ENCODE results near the gene NTSR1.

DNA sequence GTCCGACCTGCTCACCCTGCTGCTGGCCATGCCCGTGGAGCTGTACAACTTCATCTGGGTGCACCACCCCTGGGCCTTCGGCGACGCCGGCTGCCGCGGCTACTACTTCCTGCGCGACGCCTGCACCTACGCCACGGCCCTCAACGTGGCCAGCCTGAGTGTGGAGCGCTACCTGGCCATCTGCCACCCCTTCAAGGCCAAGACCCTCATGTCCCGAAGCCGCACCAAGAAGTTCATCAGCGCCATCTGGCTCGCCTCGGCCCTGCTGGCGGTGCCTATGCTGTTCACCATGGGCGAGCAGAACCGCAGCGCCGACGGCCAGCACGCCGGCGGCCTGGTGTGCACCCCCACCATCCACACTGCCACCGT is 885 bp downstream of the NTSR1 start:
- TF ChIP-seq CTCF (conservative IDR thresholded peaks at IDR 0.05) (no peak), ZFX (IDR thresholded peaks at IDR 0.05) (no peak)

All from C4-2B (cell line).